Liver (tissue), 9 donors: ENCODE results near the gene ANKRD53. TPM values are rescaled to one million over a fixed set of nuclear protein-coding genes. Genes with fewer than 3 reads are reported as not detected.

Experiments used
- DNase-seq: peaks from one replicate; pipeline ENCODE4 v3.0.0-alpha.2; 2017; ENCODE audit warnings: low spot score
- H3K27ac ChIP-seq, 2 donors: one replicate each; pipeline ENCODE4 v1.7.0; 2013; ENCODE audit warnings: inconsistent platforms in 2 of 2, low read length in 2 of 2, control low read depth in 1 of 2, low read depth in 1 of 2, mild to moderate bottlenecking in 1 of 2
- H3K27me3 ChIP-seq, 4 donors: one replicate each; pipeline versions ENCODE4 v1.6.1 to v1.7.0; 2013; ENCODE audit warnings: low read length in 3 of 4, inconsistent platforms in 1 of 4, mild to moderate bottlenecking in 1 of 4, moderate library complexity in 1 of 4; ENCODE audit not compliant: control insufficient read depth in 4 of 4, insufficient read depth in 4 of 4
- H3K36me3 ChIP-seq, 4 donors: one replicate each; pipeline versions ENCODE4 v1.6.1 to v1.7.0; 2013; ENCODE audit warnings: low read length in 3 of 4, mild to moderate bottlenecking in 3 of 4, low read depth in 1 of 4, moderate library complexity in 1 of 4; ENCODE audit not compliant: control insufficient read depth in 4 of 4, insufficient read depth in 3 of 4
- H3K4me1 ChIP-seq, 4 donors: one replicate each; pipeline versions ENCODE4 v1.6.1 to v1.7.0; 2013; ENCODE audit warnings: low read length in 3 of 4, mild to moderate bottlenecking in 3 of 4, moderate library complexity in 1 of 4; ENCODE audit not compliant: control insufficient read depth in 4 of 4, insufficient read depth in 4 of 4
- H3K4me3 ChIP-seq, 3 donors: one replicate each; pipeline versions ENCODE4 v1.6.1 to v1.7.0; 2013; ENCODE audit warnings: low read length in 3 of 3, control low read depth in 1 of 3, low read depth in 1 of 3, mild to moderate bottlenecking in 1 of 3
- H3K9ac ChIP-seq, 2 donors: one replicate each; pipeline ENCODE4 v1.7.0; 2013; ENCODE audit warnings: low read length in 2 of 2, mild to moderate bottlenecking in 2 of 2, moderate library complexity in 2 of 2, control low read depth in 1 of 2, low read depth in 1 of 2
- H3K9me3 ChIP-seq, 4 donors: one replicate each; pipeline versions ENCODE4 v1.6.1 to v1.7.0; 2013; ENCODE audit warnings: low read length in 3 of 4; ENCODE audit not compliant: control insufficient read depth in 4 of 4
- CTCF ChIP-seq: fragments of 150-350 bp; IDR thresholded peaks from 2 replicates; pipeline ENCODE4 v1.5.1; 2017; ENCODE audit warnings: improper control_type of control experiment, low read depth, low read length; ENCODE audit not compliant: missing input control
- EGR1 ChIP-seq, 2 donors: IDR thresholded peaks; 2 replicates each; pipeline ENCODE4 v1.6.1; 2016 to 2018; ENCODE audit warnings: antibody characterized with exemption in 2 of 2, low read depth in 2 of 2
- FOXA1 ChIP-seq: IDR thresholded peaks from 2 replicates; pipeline ENCODE4 v1.6.1; 2016; ENCODE audit warnings: antibody characterized with exemption
- FOXA2 ChIP-seq: IDR thresholded peaks from 2 replicates; pipeline ENCODE4 v1.6.1; 2016; ENCODE audit warnings: antibody characterized with exemption
- GABPA ChIP-seq, 2 donors: IDR thresholded peaks in 1 of 2; conservative IDR thresholded peaks in 1 of 2; 2 replicates each; pipeline ENCODE4 v1.6.1; 2016; ENCODE audit warnings: antibody characterized with exemption in 2 of 2, mild to moderate bottlenecking in 1 of 2, moderate library complexity in 1 of 2
- HNF4A ChIP-seq, 2 donors: conservative IDR thresholded peaks; 2 replicates each; pipeline ENCODE4 v1.6.1; 2016; ENCODE audit warnings: antibody characterized with exemption in 2 of 2, mild to moderate bottlenecking in 2 of 2
- HNF4G ChIP-seq: IDR thresholded peaks from 2 replicates; pipeline ENCODE4 v1.6.1; 2016; ENCODE audit warnings: antibody characterized with exemption
- JUND ChIP-seq, 2 donors: IDR thresholded peaks; 2 replicates each; pipeline ENCODE4 v1.6.1; 2016; ENCODE audit warnings: antibody characterized with exemption in 2 of 2
- NR2F2 ChIP-seq: IDR thresholded peaks from 2 replicates; pipeline ENCODE4 v1.6.1; 2016; ENCODE audit warnings: antibody characterized with exemption
- RAD21 ChIP-seq, 2 donors: IDR thresholded peaks; 2 replicates each; pipeline ENCODE4 v1.6.1; 2016; ENCODE audit warnings: antibody characterized with exemption in 2 of 2, mild to moderate bottlenecking in 2 of 2
- RXRA ChIP-seq, 2 donors: IDR thresholded peaks; 2 replicates each; pipeline ENCODE4 v1.6.1; 2017 to 2018; ENCODE audit warnings: antibody characterized with exemption in 2 of 2, mild to moderate bottlenecking in 1 of 2
- SP1 ChIP-seq: IDR thresholded peaks from 2 replicates; pipeline ENCODE4 v1.6.1; 2018; ENCODE audit warnings: antibody characterized with exemption, mild to moderate bottlenecking
- TAF1 ChIP-seq: conservative IDR thresholded peaks from 2 replicates; pipeline ENCODE4 v1.6.1; 2016; ENCODE audit warnings: antibody characterized with exemption, mild to moderate bottlenecking
- YY1 ChIP-seq: IDR thresholded peaks from 2 replicates; pipeline ENCODE4 v1.6.1; 2016; ENCODE audit warnings: antibody characterized with exemption, mild to moderate bottlenecking
- ZBTB33 ChIP-seq: IDR thresholded peaks from 2 replicates; pipeline ENCODE4 v1.6.1; 2016; ENCODE audit warnings: antibody characterized with exemption
- WGBS: extraction: QIAGEN DNeasy Blood & Tissue Kit; methylation state at CpG from one replicate; pipeline ENCODE4 v1.1.7; 2013; 5-methylcytosine and 5-hydroxymethylcytosine counted together
- polyA plus RNA-seq, 2 donors: library from polyadenylated mRNA; stranded (reverse) in 1 of 2; unstranded in 1 of 2; fragments of 200-250 nt in 1 of 2; fragments of >200 nt in 1 of 2; fragmentation: Nextera tagmentation in 1 of 2; extraction: Ambion mirVana in 1 of 2; gene quantifications; one replicate each; pipeline versions ENCODE4 v1.2.1 to v1.2.3, GENCODE V29; 2013 to 2015
- total RNA-seq, 2 donors: library from RNA; depleted of rRNA; stranded (reverse); fragments of >200 nt; gene quantifications; one replicate each; pipeline ENCODE4 v1.2.3, GENCODE V29; 2014
- TF ChIP-seq, protein P1 (sequence below): IDR thresholded peaks from 2 replicates; pipeline ENCODE4 v1.6.1; 2016; ENCODE audit warnings: antibody characterized with exemption
- TF ChIP-seq, protein P2 (sequence below): IDR thresholded peaks from 2 replicates; pipeline ENCODE4 v1.6.1; 2016; ENCODE audit warnings: antibody characterized with exemption
- TF ChIP-seq, protein P3 (sequence below): IDR thresholded peaks from 2 replicates; pipeline ENCODE4 v1.6.1; 2016; ENCODE audit warnings: antibody characterized with exemption, mild to moderate bottlenecking
- donor health status: healthy.
- donor health status: healthy.
- donor health status: healthy.
- donor health status: healthy.
- donor health status: healthy.

The ANKRD53 gene
- total and polyA plus RNA-seq, 4 donors: 0.29 to 0.50 (median 0.39) TPM

DNA sequence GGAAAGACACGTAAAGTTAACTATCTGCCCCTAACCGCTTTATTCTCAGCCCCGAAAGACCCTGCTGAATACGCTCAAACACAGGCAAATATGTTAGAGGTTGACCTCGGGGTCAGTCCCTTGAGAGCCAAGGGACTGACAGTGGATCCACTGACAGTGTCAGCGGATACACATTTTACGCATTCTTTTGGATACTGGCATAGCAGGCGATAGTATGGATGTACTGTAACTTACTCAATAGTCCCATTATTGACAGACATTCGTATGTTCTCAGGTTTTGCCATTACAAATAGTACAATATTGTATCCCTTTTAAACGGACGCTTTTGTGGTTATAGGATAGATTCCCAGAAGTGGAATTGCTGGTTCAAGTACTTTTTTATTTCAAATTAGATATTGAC, 29.3 kb upstream of the ANKRD53 start (continued):
- no peak for TF ChIP-seq CTCF

- Histone ChIP-seq H3K4me1 (peaks cover 0 to 7% (median 0%) of the 10 kb centered on the region in 4 donors), H3K4me3 (no peak overlapping the region), H3K27ac (no peak overlapping the region), H3K27me3 (peaks cover 0 to 3% (median 0%) of the 10 kb centered on the region in 4 donors), H3K36me3 (no peaks in the 10 kb centered on the region), H3K9me3 (no peaks in the 10 kb centered on the region), H3K9ac (no peak overlapping the region)
- TF ChIP-seq FOXA1 (no peak), NR2F2 (no peak), SP1 (no peak), RXRA (IDR thresholded peaks at IDR 0.05) (no peak), EGR1 (IDR thresholded peaks at IDR 0.05; ENCODE audit: low read depth in 2 of 2) (no peak), JUND (IDR thresholded peaks at IDR 0.05) (no peak), RAD21 (IDR thresholded peaks at IDR 0.05) (no peak), HNF4G (no peak), FOXA2 (no peak), GABPA (IDR thresholded peaks at IDR 0.05 in 1 of 2, conservative IDR thresholded peaks at IDR 0.05 in 1 of 2) (no peak), YY1 (no peak), ZBTB33 (no peak), TAF1 (no peak), CTCF (no peak), HNF4A (conservative IDR thresholded peaks at IDR 0.05) (no peak)
- TF ChIP-seq, protein P1, sequence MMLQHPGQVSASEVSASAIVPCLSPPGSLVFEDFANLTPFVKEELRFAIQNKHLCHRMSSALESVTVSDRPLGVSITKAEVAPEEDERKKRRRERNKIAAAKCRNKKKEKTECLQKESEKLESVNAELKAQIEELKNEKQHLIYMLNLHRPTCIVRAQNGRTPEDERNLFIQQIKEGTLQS: no peak
- TF ChIP-seq, protein P2, sequence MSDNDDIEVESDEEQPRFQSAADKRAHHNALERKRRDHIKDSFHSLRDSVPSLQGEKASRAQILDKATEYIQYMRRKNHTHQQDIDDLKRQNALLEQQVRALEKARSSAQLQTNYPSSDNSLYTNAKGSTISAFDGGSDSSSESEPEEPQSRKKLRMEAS: no peak
- TF ChIP-seq, protein P3, sequence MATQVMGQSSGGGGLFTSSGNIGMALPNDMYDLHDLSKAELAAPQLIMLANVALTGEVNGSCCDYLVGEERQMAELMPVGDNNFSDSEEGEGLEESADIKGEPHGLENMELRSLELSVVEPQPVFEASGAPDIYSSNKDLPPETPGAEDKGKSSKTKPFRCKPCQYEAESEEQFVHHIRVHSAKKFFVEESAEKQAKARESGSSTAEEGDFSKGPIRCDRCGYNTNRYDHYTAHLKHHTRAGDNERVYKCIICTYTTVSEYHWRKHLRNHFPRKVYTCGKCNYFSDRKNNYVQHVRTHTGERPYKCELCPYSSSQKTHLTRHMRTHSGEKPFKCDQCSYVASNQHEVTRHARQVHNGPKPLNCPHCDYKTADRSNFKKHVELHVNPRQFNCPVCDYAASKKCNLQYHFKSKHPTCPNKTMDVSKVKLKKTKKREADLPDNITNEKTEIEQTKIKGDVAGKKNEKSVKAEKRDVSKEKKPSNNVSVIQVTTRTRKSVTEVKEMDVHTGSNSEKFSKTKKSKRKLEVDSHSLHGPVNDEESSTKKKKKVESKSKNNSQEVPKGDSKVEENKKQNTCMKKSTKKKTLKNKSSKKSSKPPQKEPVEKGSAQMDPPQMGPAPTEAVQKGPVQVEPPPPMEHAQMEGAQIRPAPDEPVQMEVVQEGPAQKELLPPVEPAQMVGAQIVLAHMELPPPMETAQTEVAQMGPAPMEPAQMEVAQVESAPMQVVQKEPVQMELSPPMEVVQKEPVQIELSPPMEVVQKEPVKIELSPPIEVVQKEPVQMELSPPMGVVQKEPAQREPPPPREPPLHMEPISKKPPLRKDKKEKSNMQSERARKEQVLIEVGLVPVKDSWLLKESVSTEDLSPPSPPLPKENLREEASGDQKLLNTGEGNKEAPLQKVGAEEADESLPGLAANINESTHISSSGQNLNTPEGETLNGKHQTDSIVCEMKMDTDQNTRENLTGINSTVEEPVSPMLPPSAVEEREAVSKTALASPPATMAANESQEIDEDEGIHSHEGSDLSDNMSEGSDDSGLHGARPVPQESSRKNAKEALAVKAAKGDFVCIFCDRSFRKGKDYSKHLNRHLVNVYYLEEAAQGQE: no peak
- WGBS: 80% methylated on average over 7 of the region's 7 CpGs
- DNase-seq: no peak
Measured at GRCh38 chr2:70954886-70955285, 23.5 kb upstream of the ANKRD53 start.
